ENCODE data around the gene R3HDM2.

GRCh38 chr12:57366315-57366714 is 64.5 kb downstream of the R3HDM2 start:
- TF ChIP-seq POLR2AphosphoS5 (IDR thresholded peaks at IDR 0.05): no peak
- TF ChIP-seq POLR2A (IDR thresholded peaks at IDR 0.05): no peak
- no peak for TF ChIP-seq CTCF (IDR thresholded peaks at IDR 0.05)

Data from suprapubic skin (tissue), 4 donors.